ENCODE measurements around the gene ATXN10.

DNA sequence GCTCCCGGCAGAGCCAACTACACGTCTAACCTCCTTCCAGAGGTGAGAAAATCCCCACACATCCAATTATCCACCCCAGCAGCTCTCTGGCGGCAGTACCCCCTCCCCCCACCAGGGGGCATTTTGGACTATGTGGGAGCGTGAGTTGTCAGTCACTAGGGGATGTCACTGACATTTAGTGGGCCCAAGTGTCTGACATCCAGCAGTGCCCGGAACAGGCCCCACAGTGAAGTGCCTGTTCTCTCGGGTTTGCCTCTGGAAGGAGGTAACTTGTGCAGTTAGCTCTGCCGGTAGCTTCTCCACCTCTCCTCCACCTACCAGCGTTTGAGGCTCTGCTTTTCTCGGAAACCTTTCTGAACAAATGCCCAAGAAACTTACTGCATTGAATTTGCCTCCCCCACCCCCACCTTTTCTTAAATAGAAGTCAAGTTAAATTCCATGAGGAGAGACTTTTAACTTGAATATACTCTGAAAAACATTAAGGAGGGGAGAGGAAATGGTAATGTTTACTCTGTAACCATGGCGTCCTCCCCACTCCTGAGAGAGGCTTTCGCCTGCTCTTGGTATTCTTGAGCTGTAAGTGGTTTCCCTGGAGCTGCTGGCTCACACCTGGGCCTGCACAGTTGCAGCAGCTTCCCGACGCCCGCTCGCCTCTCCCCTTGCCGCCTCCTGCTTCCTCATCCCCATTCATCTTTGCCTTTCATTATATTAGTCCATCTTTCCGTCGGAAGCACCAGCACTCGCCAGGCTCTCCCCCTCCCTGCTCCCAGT, 192.5 kb downstream of the ATXN10 start:
- TF ChIP-seq EZH2phosphoT487 (IDR thresholded peaks at IDR 0.05; ENCODE audit: insufficient read depth, low read depth) (no peak), EZH2 (IDR thresholded peaks at IDR 0.05; ENCODE audit: insufficient read depth, poor library complexity, severe bottlenecking) (no peak)
